Measurements from ENCODE around the gene GGT6.

The GGT6 gene

GRCh38 chr17:4602041-4602440 lies 41.7 kb upstream of the GGT6 start:
- POLR2A ChIA-PET, result interaction anchor here (0.6 to 0.7 kb wide), 3 partner anchors 15 to 738 kb away, joined by 4 to 7 read pairs (median 4); no protein-coding TSS in a partner anchor
- CTCF ChIA-PET, result interaction anchor here (0.6 to 4.2 kb wide), 5 partner anchors 24 to 181 kb away, joined by 3 to 22 read pairs (median 4); no protein-coding TSS in a partner anchor

GRCh38 chr17:4601326-4601725 lies 40.9 kb upstream of the GGT6 start:
- no peak overlapping the region for H3K4me3 ChIP-seq (ENCODE audit: low read depth, low read length)
- ChIA-PET CTCF (interaction anchor here (0.6 to 4.2 kb wide), 4 partner anchors 8 to 375 kb away, joined by 3 to 22 read pairs (median 9); no protein-coding TSS in a partner anchor), POLR2A (no interaction called here)
- peaks cover 27% of the 10 kb centered on the region for H3K4me1 ChIP-seq (ENCODE audit: control insufficient read depth, insufficient read depth, low read length)
- H3K36me3 ChIP-seq (ENCODE audit: control insufficient read depth in 2 of 2, insufficient read depth in 1 of 2, low read length in 2 of 2), result no peaks in the 10 kb centered on the region
- H3K27ac ChIP-seq (ENCODE audit: extremely low read depth, low read depth, low read length), result no peak overlapping the region
- TF ChIP-seq PBX3 (CRISPR knock-in tag; IDR thresholded peaks at IDR 0.05) (no peak), ZNF121 (tag by site-specific recombination; IDR thresholded peaks at IDR 0.05) (0 out of 2 replicates have a peak, but pooled peaks have one; percentile 70)
- TF ChIP-seq, protein P1, sequence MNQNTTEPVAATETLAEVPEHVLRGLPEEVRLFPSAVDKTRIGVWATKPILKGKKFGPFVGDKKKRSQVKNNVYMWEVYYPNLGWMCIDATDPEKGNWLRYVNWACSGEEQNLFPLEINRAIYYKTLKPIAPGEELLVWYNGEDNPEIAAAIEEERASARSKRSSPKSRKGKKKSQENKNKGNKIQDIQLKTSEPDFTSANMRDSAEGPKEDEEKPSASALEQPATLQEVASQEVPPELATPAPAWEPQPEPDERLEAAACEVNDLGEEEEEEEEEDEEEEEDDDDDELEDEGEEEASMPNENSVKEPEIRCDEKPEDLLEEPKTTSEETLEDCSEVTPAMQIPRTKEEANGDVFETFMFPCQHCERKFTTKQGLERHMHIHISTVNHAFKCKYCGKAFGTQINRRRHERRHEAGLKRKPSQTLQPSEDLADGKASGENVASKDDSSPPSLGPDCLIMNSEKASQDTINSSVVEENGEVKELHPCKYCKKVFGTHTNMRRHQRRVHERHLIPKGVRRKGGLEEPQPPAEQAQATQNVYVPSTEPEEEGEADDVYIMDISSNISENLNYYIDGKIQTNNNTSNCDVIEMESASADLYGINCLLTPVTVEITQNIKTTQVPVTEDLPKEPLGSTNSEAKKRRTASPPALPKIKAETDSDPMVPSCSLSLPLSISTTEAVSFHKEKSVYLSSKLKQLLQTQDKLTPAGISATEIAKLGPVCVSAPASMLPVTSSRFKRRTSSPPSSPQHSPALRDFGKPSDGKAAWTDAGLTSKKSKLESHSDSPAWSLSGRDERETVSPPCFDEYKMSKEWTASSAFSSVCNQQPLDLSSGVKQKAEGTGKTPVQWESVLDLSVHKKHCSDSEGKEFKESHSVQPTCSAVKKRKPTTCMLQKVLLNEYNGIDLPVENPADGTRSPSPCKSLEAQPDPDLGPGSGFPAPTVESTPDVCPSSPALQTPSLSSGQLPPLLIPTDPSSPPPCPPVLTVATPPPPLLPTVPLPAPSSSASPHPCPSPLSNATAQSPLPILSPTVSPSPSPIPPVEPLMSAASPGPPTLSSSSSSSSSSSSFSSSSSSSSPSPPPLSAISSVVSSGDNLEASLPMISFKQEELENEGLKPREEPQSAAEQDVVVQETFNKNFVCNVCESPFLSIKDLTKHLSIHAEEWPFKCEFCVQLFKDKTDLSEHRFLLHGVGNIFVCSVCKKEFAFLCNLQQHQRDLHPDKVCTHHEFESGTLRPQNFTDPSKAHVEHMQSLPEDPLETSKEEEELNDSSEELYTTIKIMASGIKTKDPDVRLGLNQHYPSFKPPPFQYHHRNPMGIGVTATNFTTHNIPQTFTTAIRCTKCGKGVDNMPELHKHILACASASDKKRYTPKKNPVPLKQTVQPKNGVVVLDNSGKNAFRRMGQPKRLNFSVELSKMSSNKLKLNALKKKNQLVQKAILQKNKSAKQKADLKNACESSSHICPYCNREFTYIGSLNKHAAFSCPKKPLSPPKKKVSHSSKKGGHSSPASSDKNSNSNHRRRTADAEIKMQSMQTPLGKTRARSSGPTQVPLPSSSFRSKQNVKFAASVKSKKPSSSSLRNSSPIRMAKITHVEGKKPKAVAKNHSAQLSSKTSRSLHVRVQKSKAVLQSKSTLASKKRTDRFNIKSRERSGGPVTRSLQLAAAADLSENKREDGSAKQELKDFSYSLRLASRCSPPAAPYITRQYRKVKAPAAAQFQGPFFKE (tag by site-specific recombination; IDR thresholded peaks at IDR 0.05; ENCODE audit: borderline replicate concordance), result no peak
- TF ChIP-seq, protein P2, sequence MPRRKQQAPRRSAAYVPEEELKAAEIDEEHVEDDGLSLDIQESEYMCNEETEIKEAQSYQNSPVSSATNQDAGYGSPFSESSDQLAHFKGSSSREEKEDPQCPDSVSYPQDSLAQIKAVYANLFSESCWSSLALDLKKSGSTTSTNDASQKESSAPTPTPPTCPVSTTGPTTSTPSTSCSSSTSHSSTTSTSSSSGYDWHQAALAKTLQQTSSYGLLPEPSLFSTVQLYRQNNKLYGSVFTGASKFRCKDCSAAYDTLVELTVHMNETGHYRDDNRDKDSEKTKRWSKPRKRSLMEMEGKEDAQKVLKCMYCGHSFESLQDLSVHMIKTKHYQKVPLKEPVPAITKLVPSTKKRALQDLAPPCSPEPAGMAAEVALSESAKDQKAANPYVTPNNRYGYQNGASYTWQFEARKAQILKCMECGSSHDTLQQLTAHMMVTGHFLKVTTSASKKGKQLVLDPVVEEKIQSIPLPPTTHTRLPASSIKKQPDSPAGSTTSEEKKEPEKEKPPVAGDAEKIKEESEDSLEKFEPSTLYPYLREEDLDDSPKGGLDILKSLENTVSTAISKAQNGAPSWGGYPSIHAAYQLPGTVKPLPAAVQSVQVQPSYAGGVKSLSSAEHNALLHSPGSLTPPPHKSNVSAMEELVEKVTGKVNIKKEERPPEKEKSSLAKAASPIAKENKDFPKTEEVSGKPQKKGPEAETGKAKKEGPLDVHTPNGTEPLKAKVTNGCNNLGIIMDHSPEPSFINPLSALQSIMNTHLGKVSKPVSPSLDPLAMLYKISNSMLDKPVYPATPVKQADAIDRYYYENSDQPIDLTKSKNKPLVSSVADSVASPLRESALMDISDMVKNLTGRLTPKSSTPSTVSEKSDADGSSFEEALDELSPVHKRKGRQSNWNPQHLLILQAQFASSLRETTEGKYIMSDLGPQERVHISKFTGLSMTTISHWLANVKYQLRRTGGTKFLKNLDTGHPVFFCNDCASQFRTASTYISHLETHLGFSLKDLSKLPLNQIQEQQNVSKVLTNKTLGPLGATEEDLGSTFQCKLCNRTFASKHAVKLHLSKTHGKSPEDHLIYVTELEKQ (tag by site-specific recombination; IDR thresholded peaks at IDR 0.05; ENCODE audit: borderline replicate concordance), result peak; percentile 66; the same call in 1 of the 2 replicates
- H3K9me3 ChIP-seq (ENCODE audit: control insufficient read depth, insufficient read depth, low read depth, low read length), result no peaks in the 10 kb centered on the region

More at GRCh38 chr17:4602041-4602440, 41.7 kb upstream of the GGT6 start:
- H3K9me3 ChIP-seq (ENCODE audit: control insufficient read depth, insufficient read depth, low read depth, low read length), result no peaks in the 10 kb centered on the region
- no peaks in the 10 kb centered on the region for H3K36me3 ChIP-seq (ENCODE audit: control insufficient read depth in 2 of 2, insufficient read depth in 1 of 2, low read length in 2 of 2)
- TF ChIP-seq ZNF530 (tag by site-specific recombination; IDR thresholded peaks at IDR 0.05; ENCODE audit: low read depth), result no peak
- TF ChIP-seq ZNF132 (tag by site-specific recombination; IDR thresholded peaks at IDR 0.05; ENCODE audit: borderline replicate concordance), result no peak
- TF ChIP-seq MYNN (tag by site-specific recombination; IDR thresholded peaks at IDR 0.05; ENCODE audit: borderline replicate concordance), result no peak
- TF ChIP-seq ZNF157 (tag by site-specific recombination; IDR thresholded peaks at IDR 0.05), result no peak
- no peak for TF ChIP-seq ZNF175 (tag by site-specific recombination; IDR thresholded peaks at IDR 0.05)
- TF ChIP-seq, protein P3, sequence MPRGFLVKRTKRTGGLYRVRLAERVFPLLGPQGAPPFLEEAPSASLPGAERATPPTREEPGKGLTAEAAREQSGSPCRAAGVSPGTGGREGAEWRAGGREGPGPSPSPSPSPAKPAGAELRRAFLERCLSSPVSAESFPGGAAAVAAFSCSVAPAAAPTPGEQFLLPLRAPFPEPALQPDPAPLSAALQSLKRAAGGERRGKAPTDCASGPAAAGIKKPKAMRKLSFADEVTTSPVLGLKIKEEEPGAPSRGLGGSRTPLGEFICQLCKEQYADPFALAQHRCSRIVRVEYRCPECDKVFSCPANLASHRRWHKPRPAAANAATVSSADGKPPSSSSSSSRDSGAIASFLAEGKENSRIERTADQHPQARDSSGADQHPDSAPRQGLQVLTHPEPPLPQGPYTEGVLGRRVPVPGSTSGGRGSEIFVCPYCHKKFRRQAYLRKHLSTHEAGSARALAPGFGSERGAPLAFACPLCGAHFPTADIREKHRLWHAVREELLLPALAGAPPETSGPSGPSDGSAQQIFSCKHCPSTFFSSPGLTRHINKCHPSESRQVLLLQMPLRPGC (tag by site-specific recombination; IDR thresholded peaks at IDR 0.05), result no peak
- TF ChIP-seq SALL2 (tag by site-specific recombination; IDR thresholded peaks at IDR 0.05; ENCODE audit: borderline replicate concordance), result no peak
- no peak for TF ChIP-seq BCL11A (tag by site-specific recombination; IDR thresholded peaks at IDR 0.05; ENCODE audit: low read depth)
- TF ChIP-seq ZNF501 (tag by site-specific recombination; IDR thresholded peaks at IDR 0.05), result no peak
- TF ChIP-seq ZNF785 (tag by site-specific recombination; IDR thresholded peaks at IDR 0.05), result no peak
- TF ChIP-seq, protein P4, sequence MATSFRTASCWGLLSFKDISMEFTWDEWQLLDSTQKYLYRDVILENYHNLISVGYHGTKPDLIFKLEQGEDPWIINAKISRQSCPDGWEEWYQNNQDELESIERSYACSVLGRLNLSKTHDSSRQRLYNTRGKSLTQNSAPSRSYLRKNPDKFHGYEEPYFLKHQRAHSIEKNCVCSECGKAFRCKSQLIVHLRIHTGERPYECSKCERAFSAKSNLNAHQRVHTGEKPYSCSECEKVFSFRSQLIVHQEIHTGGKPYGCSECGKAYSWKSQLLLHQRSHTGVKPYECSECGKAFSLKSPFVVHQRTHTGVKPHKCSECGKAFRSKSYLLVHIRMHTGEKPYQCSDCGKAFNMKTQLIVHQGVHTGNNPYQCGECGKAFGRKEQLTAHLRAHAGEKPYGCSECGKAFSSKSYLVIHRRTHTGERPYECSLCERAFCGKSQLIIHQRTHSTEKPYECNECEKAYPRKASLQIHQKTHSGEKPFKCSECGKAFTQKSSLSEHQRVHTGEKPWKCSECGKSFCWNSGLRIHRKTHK (tag by site-specific recombination; IDR thresholded peaks at IDR 0.05), result no peak
- TF ChIP-seq, protein P5, sequence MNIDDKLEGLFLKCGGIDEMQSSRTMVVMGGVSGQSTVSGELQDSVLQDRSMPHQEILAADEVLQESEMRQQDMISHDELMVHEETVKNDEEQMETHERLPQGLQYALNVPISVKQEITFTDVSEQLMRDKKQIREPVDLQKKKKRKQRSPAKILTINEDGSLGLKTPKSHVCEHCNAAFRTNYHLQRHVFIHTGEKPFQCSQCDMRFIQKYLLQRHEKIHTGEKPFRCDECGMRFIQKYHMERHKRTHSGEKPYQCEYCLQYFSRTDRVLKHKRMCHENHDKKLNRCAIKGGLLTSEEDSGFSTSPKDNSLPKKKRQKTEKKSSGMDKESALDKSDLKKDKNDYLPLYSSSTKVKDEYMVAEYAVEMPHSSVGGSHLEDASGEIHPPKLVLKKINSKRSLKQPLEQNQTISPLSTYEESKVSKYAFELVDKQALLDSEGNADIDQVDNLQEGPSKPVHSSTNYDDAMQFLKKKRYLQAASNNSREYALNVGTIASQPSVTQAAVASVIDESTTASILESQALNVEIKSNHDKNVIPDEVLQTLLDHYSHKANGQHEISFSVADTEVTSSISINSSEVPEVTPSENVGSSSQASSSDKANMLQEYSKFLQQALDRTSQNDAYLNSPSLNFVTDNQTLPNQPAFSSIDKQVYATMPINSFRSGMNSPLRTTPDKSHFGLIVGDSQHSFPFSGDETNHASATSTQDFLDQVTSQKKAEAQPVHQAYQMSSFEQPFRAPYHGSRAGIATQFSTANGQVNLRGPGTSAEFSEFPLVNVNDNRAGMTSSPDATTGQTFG (tag by site-specific recombination; IDR thresholded peaks at IDR 0.05; ENCODE audit: borderline replicate concordance), result no peak
- TF ChIP-seq ZEB2 (tag by site-specific recombination; IDR thresholded peaks at IDR 0.05), result no peak
- TF ChIP-seq ZNF514 (tag by site-specific recombination; IDR thresholded peaks at IDR 0.05), result no peak
- TF ChIP-seq HOXD13 (CRISPR knock-in tag; IDR thresholded peaks at IDR 0.05; ENCODE audit: borderline replicate concordance), result no peak
- no peak for TF ChIP-seq ZNF623 (tag by site-specific recombination; IDR thresholded peaks at IDR 0.05)
- TF ChIP-seq YY2 (tag by site-specific recombination; IDR thresholded peaks at IDR 0.05), result no peak
- no peak for TF ChIP-seq SETDB1 (IDR thresholded peaks at IDR 0.05; ENCODE audit: insufficient read length, low read length)
- H3K27ac ChIP-seq (ENCODE audit: extremely low read depth, low read depth, low read length), result no peak overlapping the region
- no peak overlapping the region for H3K4me3 ChIP-seq (ENCODE audit: low read depth, low read length)
- peaks cover 28% of the 10 kb centered on the region for H3K4me1 ChIP-seq (ENCODE audit: control insufficient read depth, insufficient read depth, low read length)

Measured in HEK293 (cell line).